ENCODE results near the gene IKZF1. TPM values are rescaled to one million over a fixed set of nuclear protein-coding genes. Genes with fewer than 3 reads are reported as not detected.

Gene IKZF1
- total RNA-seq, 1 donor from 2014 or later: 0.33 TPM

- Histone ChIP-seq H3K27me3 (ENCODE audit: control insufficient read depth, insufficient read depth, low read length) (no peaks in the 10 kb centered on the region), H3K36me3 (ENCODE audit: control insufficient read depth, insufficient read depth, low read length) (no peaks in the 10 kb centered on the region), H3K4me3 (ENCODE audit: low read depth, low read length) (no peak overlapping the region)
- DNase-seq (ENCODE audit: low read depth): no peak
- TF ChIP-seq CTCF (IDR thresholded peaks at IDR 0.05; ENCODE audit: insufficient read depth, low read length, poor library complexity, severe bottlenecking): no peak
These were observed 121.9 kb downstream of the IKZF1 start for GRCh38 chr7:50426280-50427045.

GRCh38 chr7:50427518-50427917, 123.0 kb downstream of the IKZF1 start:
- TF ChIP-seq CTCF (IDR thresholded peaks at IDR 0.05; ENCODE audit: insufficient read depth, low read length, poor library complexity, severe bottlenecking): no peak
- H3K4me3 ChIP-seq (ENCODE audit: low read depth, low read length): no peak overlapping the region
- no peak for DNase-seq (ENCODE audit: low read depth)
- no peaks in the 10 kb centered on the region for H3K36me3 ChIP-seq (ENCODE audit: control insufficient read depth, insufficient read depth, low read length)
- no peaks in the 10 kb centered on the region for H3K27me3 ChIP-seq (ENCODE audit: control insufficient read depth, insufficient read depth, low read length)

GRCh38 chr7:50428911-50429310, 124.4 kb downstream of the IKZF1 start:
- no peaks in the 10 kb centered on the region for H3K36me3 ChIP-seq (ENCODE audit: control insufficient read depth, insufficient read depth, low read length)
- H3K4me3 ChIP-seq (ENCODE audit: low read depth, low read length): no peak overlapping the region
- no peaks in the 10 kb centered on the region for H3K27me3 ChIP-seq (ENCODE audit: control insufficient read depth, insufficient read depth, low read length)
- no peak for DNase-seq (ENCODE audit: low read depth)
- no peak for TF ChIP-seq CTCF (IDR thresholded peaks at IDR 0.05; ENCODE audit: insufficient read depth, low read length, poor library complexity, severe bottlenecking)

GRCh38 chr7:50431316-50431715, 126.8 kb downstream of the IKZF1 start:
- H3K27me3 ChIP-seq (ENCODE audit: control insufficient read depth, insufficient read depth, low read length): no peaks in the 10 kb centered on the region
- H3K4me3 ChIP-seq (ENCODE audit: low read depth, low read length): no peak overlapping the region
- no peak for TF ChIP-seq CTCF (IDR thresholded peaks at IDR 0.05; ENCODE audit: insufficient read depth, low read length, poor library complexity, severe bottlenecking)
- DNase-seq (ENCODE audit: low read depth): no peak
- H3K36me3 ChIP-seq (ENCODE audit: control insufficient read depth, insufficient read depth, low read length): no peaks in the 10 kb centered on the region

GRCh38 chr7:50431722-50432305, 127.3 kb downstream of the IKZF1 start:
- Histone ChIP-seq H3K27me3 (ENCODE audit: control insufficient read depth, insufficient read depth, low read length) (no peaks in the 10 kb centered on the region), H3K4me3 (ENCODE audit: low read depth, low read length) (no peak overlapping the region), H3K36me3 (ENCODE audit: control insufficient read depth, insufficient read depth, low read length) (no peaks in the 10 kb centered on the region)
- DNase-seq (ENCODE audit: low read depth): no peak
- no peak for TF ChIP-seq CTCF (IDR thresholded peaks at IDR 0.05; ENCODE audit: insufficient read depth, low read length, poor library complexity, severe bottlenecking)

Measured in kidney epithelial cell (primary cell).